Endometrium (tissue), 2 donors: ENCODE results near the gene RFX3.

Experiments
- FAIRE-seq: peaks from 2 replicates; lab custom pipeline; 2012; peaks lifted over from hg19 to GRCh38; lab: Jason Lieb, UNC
- donor health status: control.
- donor health status: control.

Gene RFX3

DNA sequence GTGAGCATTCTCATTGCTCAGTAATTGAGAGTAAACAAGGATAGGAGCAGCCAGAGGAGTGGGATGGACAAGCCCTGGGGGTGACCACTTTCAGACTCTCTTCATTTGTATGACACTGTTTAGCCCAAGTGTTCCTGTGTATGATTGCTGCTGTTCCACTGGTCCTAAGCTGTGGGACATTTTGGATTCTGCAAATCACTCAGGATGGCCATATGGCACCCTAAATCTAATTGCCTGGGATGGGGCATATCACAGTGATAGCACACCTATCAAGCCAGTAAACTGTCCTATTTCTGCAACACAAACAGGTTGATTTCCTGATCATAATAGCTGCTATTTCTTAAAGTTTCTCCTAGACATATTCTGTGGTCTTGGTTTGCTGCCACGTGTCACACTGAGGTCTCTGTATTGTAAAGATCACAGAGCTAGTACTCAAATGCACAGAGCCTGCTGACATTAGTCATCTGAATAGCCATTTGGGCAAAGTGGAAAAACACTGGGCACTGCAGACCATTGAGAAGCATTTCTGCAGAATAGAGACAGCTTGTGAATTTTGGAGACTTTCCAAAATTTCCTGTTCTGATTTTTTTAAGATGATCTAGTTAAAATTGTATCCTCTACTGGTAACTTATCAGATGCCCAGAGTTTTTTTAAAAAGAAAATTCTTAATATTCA is 320.2 kb downstream of the RFX3 start:
- FAIRE-seq, result no peak

DNA sequence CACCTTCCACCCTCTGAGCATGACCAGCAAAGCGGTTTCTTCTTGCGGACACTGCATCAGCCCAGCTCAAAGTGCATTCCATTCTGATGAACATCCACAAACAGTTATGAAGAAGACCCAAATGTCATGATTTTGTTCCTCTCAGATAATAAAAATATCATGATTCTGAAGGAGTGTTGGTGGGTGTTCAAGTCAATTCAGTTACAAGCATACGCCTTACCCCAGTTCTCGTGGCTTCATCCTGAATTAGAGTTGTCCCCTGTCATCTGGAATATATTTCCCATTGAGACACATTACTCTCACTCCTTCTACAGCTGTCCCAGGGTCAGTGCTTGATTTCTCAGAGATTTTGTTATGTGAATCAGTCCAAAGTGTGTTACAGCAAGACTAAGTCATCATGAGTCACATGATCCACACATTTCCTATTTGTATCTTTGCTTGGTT is 325.4 kb downstream of the RFX3 start:
- no peak for FAIRE-seq

DNA sequence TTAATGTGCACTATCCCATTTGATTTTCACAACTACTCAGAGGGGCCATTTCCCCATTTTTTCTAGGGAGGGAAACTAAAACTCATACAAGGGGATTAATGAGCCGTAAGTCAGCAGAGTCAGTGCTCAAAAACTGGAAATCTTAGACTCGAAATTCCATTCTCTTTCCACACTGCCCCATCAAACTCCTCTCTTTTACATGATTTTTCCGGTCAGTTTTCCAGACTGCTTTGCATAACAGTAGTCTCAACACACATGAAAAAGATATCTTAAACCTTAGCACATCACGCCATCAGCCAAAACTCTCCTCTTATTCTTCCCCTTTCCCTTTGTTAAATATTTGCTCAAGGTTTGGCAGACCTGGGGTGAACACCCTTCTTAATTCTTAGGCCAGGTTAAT is 332.0 kb downstream of the RFX3 start:
- FAIRE-seq, result no peak

DNA sequence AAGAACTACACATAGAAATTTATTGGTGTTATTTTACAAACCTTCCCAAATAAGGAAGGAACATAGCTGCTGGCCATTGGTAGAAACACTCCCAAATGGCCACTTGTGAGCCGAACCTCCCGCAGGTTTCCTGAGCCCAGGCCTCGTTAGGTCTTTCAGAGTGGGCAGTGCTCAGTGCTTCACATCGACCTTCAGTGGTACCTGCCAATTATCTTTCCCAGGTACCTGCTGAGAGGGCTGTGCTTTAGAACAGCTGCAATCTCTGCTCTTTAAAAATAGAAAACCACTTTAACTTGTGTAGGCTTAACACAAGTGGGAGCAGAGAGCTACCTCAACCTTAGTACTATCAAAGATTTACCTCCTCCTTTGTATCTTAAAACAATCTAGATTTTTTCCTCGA is 334.1 kb downstream of the RFX3 start:
- no peak for FAIRE-seq

DNA sequence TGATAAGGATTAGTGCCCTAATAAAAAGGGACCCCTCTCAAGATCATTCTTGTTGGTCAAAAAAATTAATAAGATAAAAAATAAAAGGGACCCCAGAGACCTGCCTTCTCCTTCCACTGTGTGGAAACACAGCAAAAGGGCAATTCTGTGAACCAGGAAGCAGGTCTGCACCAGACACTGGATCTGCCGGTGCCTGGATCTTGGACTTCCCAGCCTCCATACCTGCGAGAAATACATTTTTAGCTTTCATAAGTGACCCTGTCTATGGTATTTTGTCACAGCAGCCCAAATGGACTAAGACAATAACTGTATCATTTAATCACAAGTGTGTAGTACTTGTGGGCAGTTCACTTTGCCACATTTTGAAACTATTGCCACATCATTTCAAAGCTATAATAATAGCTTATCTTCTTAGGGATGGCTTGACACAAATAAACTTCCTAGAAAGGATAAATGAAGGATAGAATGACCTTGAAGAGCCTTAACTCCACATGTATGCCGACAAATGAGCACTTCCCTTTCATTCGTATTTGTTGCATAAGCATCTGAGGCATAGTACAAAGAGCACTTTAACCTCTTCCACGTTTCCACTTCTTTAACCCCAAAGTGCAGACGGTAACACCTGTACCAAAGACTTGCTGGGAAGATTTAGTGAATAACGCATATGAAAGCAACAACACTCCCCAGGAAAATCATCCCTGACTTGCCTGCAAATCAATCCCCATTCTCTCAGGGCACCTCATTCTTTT is 336.5 kb downstream of the RFX3 start:
- FAIRE-seq, result no peak

DNA sequence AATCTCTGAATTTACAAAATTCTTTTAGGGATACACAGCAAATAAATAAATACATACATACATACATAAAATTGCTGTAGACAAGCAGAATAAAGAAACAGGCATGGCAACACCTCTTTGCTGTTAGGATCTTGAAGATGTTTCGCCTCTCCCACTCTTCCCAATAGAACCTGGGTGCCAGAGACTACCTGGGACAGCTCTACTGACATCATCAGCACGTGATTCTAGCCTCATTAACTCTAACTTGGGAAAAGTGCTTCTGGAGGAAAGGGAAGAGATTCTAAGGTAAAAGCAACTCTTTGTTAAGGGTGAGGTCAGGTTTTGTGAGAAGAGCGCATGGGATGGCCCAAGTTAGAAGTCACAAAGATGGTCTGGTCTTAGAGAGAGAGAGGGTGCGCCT is 339.1 kb downstream of the RFX3 start:
- FAIRE-seq, result no peak

DNA sequence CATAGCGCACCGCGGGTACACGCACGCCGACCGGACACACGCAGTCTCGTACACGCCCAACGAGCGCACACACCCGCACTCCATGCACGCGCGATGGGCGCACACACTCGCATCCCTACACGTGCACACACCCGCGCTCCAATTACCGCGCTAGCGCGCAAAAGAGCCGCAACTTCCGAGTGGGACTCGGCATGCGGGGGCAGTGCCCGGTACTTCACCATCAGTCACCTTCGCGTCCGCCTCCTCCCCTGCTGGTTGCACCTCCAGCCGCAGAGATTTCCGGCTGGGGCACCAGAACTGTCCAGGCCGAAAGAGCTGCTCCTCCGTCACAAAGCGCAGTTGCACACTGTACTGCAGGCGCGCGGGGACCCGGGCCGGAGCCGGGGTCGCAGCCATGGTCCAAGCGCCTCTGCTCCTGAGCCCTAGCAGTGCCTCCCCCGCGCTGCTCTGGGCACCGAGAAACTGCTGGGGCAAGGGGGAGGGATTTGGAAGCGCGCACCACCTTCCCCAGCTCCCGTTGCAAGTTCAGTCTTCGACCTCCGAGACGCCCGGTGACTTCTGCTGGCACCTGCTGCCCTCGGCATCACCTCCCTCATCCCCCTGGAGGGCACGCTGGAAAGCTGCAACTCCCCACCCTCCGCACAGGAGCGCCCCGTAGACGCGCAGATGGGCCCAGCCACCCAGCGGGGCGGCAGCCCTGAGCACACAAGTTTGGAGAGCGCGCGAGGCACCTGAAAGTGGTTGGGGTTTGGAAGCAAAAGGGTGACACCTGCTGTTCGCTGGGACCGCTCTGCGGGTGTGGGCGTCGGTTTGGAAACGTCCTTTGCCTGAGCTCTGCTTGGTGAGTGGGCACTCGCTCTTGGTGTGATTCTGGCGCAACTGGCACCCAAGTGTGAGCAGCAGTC is 344.5 kb downstream of the RFX3 start:
- FAIRE-seq, result no peak

DNA sequence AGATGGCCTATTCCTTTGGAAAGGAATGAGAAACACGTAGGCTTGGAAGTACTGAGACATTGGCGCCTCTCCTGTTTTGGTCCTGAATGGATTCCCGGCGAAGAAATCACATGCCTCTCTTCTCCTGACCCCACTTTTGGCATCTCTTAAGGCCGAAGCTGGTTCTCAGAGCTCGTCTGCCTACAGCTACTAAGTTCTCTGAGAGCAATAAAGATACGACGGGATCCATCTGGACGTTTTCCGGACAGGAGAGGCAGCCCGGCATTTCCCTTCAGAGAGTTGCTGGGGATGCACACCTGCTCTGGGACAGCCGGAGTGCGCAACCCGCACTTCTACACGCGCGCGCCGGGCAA is 345.1 kb downstream of the RFX3 start:
- FAIRE-seq, result no peak

DNA sequence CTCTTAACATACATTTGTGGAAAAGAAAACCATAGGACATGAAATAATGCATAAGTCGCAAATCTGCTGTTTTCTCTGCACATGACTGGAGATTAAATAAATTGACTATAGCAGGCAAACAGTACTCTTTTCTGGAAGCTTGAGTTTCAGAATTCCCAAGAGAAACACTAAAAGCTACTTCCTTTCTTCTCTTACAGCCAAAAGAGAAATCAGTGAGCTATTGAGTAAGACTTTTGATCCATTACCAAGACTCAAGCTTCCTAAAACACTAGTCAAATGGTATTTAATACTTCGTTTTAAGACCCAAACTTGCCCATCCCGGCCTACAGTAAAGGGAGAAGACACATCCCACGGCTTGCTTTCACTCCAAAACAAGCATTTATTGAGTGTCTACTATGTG is 346.1 kb downstream of the RFX3 start:
- no peak for FAIRE-seq

DNA sequence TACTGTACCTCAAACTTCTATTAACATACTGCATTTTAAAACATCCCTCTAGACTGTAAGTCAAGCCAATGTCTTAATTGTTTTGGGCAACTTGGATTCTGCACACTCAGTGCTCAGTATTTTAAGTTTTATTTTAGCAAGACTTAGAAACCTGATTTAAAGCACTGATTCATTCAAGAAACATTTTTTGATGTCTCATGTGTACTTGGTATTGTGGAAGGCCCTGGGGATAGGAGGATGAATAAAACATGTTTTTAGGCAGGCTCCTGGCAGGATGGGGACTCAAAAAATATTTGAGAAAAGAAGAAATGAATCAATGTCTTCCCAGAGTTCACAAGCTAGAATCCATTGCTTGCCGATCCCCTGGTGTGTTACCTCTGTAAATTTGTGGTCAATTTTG is 347.9 kb downstream of the RFX3 start:
- FAIRE-seq, result no peak

DNA sequence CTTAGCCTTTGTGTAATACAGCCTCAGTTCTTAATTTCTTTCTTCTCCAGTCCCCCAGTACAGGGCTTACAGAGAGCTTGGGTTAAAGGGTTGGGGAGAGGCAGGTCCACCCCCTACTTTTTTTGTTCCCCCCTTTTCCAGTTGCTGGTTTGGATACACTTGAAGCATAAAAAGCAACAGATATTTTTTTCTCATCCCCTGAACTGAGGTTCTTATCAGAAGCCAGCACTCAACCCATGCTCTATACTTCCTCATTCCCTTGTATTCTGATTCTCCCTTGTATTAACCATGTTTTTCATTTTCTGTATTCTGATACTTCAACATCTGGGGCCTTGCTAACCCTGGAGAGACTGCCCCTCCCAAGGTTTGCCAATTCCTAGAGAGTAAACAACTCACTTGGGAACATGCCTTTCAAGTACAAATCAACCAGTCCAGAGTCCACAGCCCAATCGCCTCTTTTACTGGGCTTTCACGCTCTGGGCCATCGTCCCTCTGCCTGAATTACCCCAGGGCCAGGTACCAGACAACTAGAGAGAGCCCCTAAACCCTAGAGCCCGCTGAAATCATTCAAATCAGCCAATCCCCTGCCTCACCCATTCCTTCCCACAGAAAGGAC is 348.5 kb downstream of the RFX3 start:
- FAIRE-seq, result no peak

DNA sequence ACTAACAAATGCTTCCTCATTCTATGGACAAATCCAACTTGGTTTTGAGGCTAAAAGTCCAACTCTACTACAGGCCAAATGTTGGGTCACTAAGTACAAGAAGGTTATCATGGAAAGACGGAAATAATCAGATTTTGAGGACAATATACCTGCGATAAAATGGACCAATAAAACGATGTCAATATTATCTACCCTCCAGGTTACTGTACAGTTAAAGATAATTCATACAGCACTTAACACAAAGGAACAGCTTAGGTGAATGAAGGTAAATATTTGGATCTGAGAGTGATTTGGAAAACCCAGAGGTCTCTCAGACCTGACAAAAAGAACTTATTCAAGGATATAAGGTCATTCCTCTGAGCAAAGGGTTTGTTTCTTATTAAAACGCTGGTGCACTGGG is 352.4 kb downstream of the RFX3 start:
- FAIRE-seq, result no peak

DNA sequence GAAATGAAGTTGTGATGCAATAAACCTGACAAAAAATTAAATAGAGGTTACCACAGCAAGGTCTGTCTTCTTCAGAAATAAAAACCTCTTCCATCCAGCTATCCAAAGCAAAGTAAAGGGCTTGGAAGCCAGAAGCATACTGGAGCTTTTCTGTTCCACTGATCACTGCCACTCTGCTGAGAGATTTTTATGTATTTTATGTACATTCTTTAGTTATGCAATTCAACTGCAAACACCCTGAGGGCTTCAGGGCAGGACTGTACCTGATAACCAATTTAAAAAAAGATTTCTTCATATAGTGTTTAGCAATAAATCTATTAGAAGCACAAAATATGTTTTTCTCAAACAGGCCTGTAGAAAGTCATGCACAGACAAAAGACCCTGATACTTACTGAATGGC is 355.0 kb downstream of the RFX3 start:
- no peak for FAIRE-seq
